H9 (cell line): Measurements from ENCODE around the gene AMBRA1. TPM values are rescaled to one million over a fixed set of nuclear protein-coding genes. Genes with fewer than 3 reads are reported as not detected.

Experiments
- DNase-seq: peaks from one replicate; pipeline ENCODE4 v3.0.0-alpha.2; 2017
- H2AFZ ChIP-seq: one replicate; pipeline ENCODE4 v1.6.1; 2013; ENCODE audit warnings: mild to moderate bottlenecking, low read length, control low read depth, moderate library complexity
- H2AK5ac ChIP-seq: 2 replicates; pipeline ENCODE4 v1.6.1; 2013; ENCODE audit warnings: low read length, control low read depth, mixed read lengths; ENCODE audit not compliant: insufficient read length
- H2BK120ac ChIP-seq: one replicate; pipeline ENCODE4 v1.6.1; 2013; ENCODE audit warnings: low read depth, mild to moderate bottlenecking, low read length, control low read depth, inconsistent platforms; ENCODE audit not compliant: poor library complexity, severe bottlenecking
- H2BK12ac ChIP-seq: 2 replicates; pipeline ENCODE4 v1.6.1; 2013; ENCODE audit warnings: low read length, control low read depth, mixed read lengths, low read depth; ENCODE audit not compliant: insufficient read length
- H2BK15ac ChIP-seq: 2 replicates; pipeline ENCODE4 v1.6.1; 2013; ENCODE audit warnings: low read depth, low read length, control low read depth
- H2BK20ac ChIP-seq: one replicate; pipeline ENCODE4 v1.6.1; 2013; ENCODE audit warnings: low read depth, mild to moderate bottlenecking, low read length, control low read depth, inconsistent platforms; ENCODE audit not compliant: poor library complexity, severe bottlenecking
- H2BK5ac ChIP-seq: 2 replicates; pipeline ENCODE4 v1.6.1; 2013; ENCODE audit warnings: low read length, control low read depth, mixed read lengths; ENCODE audit not compliant: insufficient read length
- H3K14ac ChIP-seq: 2 replicates; pipeline ENCODE4 v1.6.1; 2013; ENCODE audit warnings: low read length, control low read depth; ENCODE audit not compliant: insufficient read depth
- H3K18ac ChIP-seq: 2 replicates; pipeline ENCODE4 v1.6.1; 2013; ENCODE audit warnings: low read depth, mild to moderate bottlenecking, mixed read lengths, low read length, control low read depth; ENCODE audit not compliant: insufficient read length
- H3K23ac ChIP-seq: 2 replicates; pipeline ENCODE4 v1.6.1; 2013; ENCODE audit warnings: low read length, control low read depth, mixed read lengths, low read depth; ENCODE audit not compliant: insufficient read length
- H3K23me2 ChIP-seq: 2 replicates; pipeline ENCODE4 v1.6.1; 2013; ENCODE audit warnings: low read depth, mild to moderate bottlenecking, mixed read lengths, low read length, control low read depth; ENCODE audit not compliant: insufficient read length, poor library complexity, severe bottlenecking
- H3K27ac ChIP-seq: 2 replicates; pipeline ENCODE4 v1.5.1; 2013; ENCODE audit warnings: low read length, control low read depth, mixed read lengths, low read depth; ENCODE audit not compliant: insufficient read length
- H3K27me3 ChIP-seq: 2 replicates; pipeline ENCODE4 v1.6.1; 2013; ENCODE audit warnings: low read length, control low read depth, inconsistent platforms; ENCODE audit not compliant: insufficient read depth
- H3K4ac ChIP-seq: 2 replicates; pipeline ENCODE4 v1.6.1; 2013; ENCODE audit warnings: low read depth, mild to moderate bottlenecking, control low read depth, inconsistent platforms, low read length, moderate library complexity
- H3K4me1 ChIP-seq: 2 replicates; pipeline ENCODE4 v1.6.1; 2013; ENCODE audit warnings: low read length, control low read depth, inconsistent platforms; ENCODE audit not compliant: insufficient read depth
- H3K4me2 ChIP-seq: 2 replicates; pipeline ENCODE4 v1.6.1; 2013; ENCODE audit warnings: low read length, control low read depth, mixed read lengths; ENCODE audit not compliant: insufficient read length, insufficient read depth
- H3K56ac ChIP-seq: 2 replicates; pipeline ENCODE4 v1.6.1; 2013; ENCODE audit warnings: low read depth, mild to moderate bottlenecking, mixed read lengths, low read length, control low read depth; ENCODE audit not compliant: insufficient read length
- H3K79me1 ChIP-seq: 2 replicates; pipeline ENCODE4 v1.6.1; 2013; ENCODE audit warnings: low read depth, mild to moderate bottlenecking, moderate library complexity, low read length, control low read depth, inconsistent platforms; ENCODE audit not compliant: insufficient read depth, poor library complexity, severe bottlenecking
- H3K79me2 ChIP-seq: 2 replicates; pipeline ENCODE4 v1.6.1; 2013; ENCODE audit warnings: low read length, control low read depth, inconsistent platforms; ENCODE audit not compliant: insufficient read depth
- H3K9ac ChIP-seq: 2 replicates; pipeline ENCODE4 v1.6.1; 2013; ENCODE audit warnings: low read length, control low read depth, mixed read lengths; ENCODE audit not compliant: insufficient read length; ENCODE audit errors: extremely low read depth
- H3K9me3 ChIP-seq: one replicate; pipeline ENCODE4 v1.6.1; 2013; ENCODE audit warnings: low read depth, low read length, inconsistent platforms; ENCODE audit not compliant: control insufficient read depth
- H3T11ph ChIP-seq: one replicate; pipeline ENCODE4 v1.6.1; 2013; ENCODE audit warnings: mild to moderate bottlenecking, low read length, control low read depth, inconsistent platforms
- H4K20me1 ChIP-seq: one replicate; pipeline ENCODE4 v1.6.1; 2013; ENCODE audit not compliant: control insufficient read depth, insufficient read length, insufficient read depth
- H4K5ac ChIP-seq: 2 replicates; pipeline ENCODE4 v1.6.1; 2013; ENCODE audit warnings: low read depth, mild to moderate bottlenecking, mixed read lengths, low read length, control low read depth; ENCODE audit not compliant: insufficient read length
- H4K8ac ChIP-seq: replicated peaks from 2 replicates; pipeline ENCODE4 v1.6.1; 2013; ENCODE audit warnings: low read length, control low read depth, mixed read lengths, low read depth; ENCODE audit not compliant: insufficient read length
- H4K91ac ChIP-seq: 2 replicates; pipeline ENCODE4 v1.6.1; 2013; ENCODE audit warnings: low read depth, mild to moderate bottlenecking, moderate library complexity, mixed read lengths, low read length, control low read depth; ENCODE audit not compliant: insufficient read length
- H3K27ac Mint-ChIP-seq, 3 experiments: 2 replicates in 2 of 3; 3 replicates in 1 of 3; pipeline ENCODE4 v1.8.0; 2020 to 2021; ENCODE audit warnings: mixed read lengths in 3 of 3, mild to moderate bottlenecking in 1 of 3, moderate library complexity in 1 of 3
- H3K27me3 Mint-ChIP-seq: 2 replicates; pipeline ENCODE4 v1.8.0; 2021; ENCODE audit warnings: low read depth, mild to moderate bottlenecking, moderate library complexity, mixed read lengths
- H3K36me3 Mint-ChIP-seq, 3 experiments: 2 replicates in 2 of 3; 3 replicates in 1 of 3; pipeline ENCODE4 v1.8.0; 2020 to 2021; ENCODE audit warnings: low read depth in 3 of 3, mixed read lengths in 3 of 3; ENCODE audit not compliant: insufficient read depth in 1 of 3
- H3K4me1 Mint-ChIP-seq, 2 experiments: 2 replicates each; pipeline ENCODE4 v1.8.0; 2020; ENCODE audit warnings: mixed read lengths in 2 of 2
- H3K4me3 Mint-ChIP-seq, 2 experiments: 2 replicates in 1 of 2; 3 replicates in 1 of 2; pipeline ENCODE4 v1.8.0; 2020 to 2021; ENCODE audit warnings: mild to moderate bottlenecking in 2 of 2, mixed read lengths in 2 of 2, moderate library complexity in 1 of 2
- H3K9me3 Mint-ChIP-seq, 2 experiments: 2 replicates in 1 of 2; 3 replicates in 1 of 2; pipeline ENCODE4 v1.8.0; 2020; ENCODE audit warnings: mild to moderate bottlenecking in 2 of 2, mixed read lengths in 2 of 2, moderate library complexity in 1 of 2
- WGBS: extraction: QIAGEN DNeasy Blood & Tissue Kit; methylation state at CpG from one replicate; pipeline ENCODE4 v1.1.7; 2013; ENCODE audit warnings: missing lambda C conversion rate, low lambda C conversion rate, mixed read lengths; ENCODE audit not compliant: insufficient read length; ENCODE audit errors: extremely low coverage; 5-methylcytosine and 5-hydroxymethylcytosine counted together
- total RNA-seq: library from RNA; stranded (reverse); gene quantifications from 2 replicates; pipeline ENCODE4 v1.2.1, GENCODE V29; 2021
- TF ChIP-seq, protein P1 (sequence below): fragments of 200-600 bp; sonication (generic); conservative IDR thresholded peaks from 3 replicates; pipeline ENCODE4 v1.8.0; 2021; ENCODE audit warnings: antibody characterized with exemption, mild to moderate bottlenecking

AMBRA1 gene
- total RNA-seq, 1 experiment from 2014 or later, result 37.5 TPM

GRCh38 chr11:46617972-46618314 is 24.1 kb upstream of the AMBRA1 start:
- no peak overlapping the region for H4K8ac ChIP-seq
- H3K4me1 Mint-ChIP-seq, result peaks cover 22 to 23% of the 10 kb centered on the region in 2 experiments
- no peak overlapping the region for H2BK20ac ChIP-seq
- H2AK5ac ChIP-seq, result no peak overlapping the region
- peaks cover 9 to 21% (median 18%) of the 10 kb centered on the region in 3 experiments; a peak in 6 of 7 replicates for H3K36me3 Mint-ChIP-seq
- no peaks in the 10 kb centered on the region for H3K9me3 Mint-ChIP-seq
- no peak overlapping the region for H2BK12ac ChIP-seq
- H3K27me3 ChIP-seq, result no peaks in the 10 kb centered on the region; the same call in 1 of the 2 replicates
- H2BK120ac ChIP-seq, result no peak overlapping the region
- no peak overlapping the region for H3K23ac ChIP-seq
- no peaks in the 10 kb centered on the region for H4K20me1 ChIP-seq
- H3K4me1 ChIP-seq, result no peaks in the 10 kb centered on the region
- peak overlapping the region; percentile 100 for H3K9ac ChIP-seq
- peaks cover 10% of the 10 kb centered on the region for H3K23me2 ChIP-seq
- H3K56ac ChIP-seq, result no peak overlapping the region
- TF ChIP-seq, protein P1, sequence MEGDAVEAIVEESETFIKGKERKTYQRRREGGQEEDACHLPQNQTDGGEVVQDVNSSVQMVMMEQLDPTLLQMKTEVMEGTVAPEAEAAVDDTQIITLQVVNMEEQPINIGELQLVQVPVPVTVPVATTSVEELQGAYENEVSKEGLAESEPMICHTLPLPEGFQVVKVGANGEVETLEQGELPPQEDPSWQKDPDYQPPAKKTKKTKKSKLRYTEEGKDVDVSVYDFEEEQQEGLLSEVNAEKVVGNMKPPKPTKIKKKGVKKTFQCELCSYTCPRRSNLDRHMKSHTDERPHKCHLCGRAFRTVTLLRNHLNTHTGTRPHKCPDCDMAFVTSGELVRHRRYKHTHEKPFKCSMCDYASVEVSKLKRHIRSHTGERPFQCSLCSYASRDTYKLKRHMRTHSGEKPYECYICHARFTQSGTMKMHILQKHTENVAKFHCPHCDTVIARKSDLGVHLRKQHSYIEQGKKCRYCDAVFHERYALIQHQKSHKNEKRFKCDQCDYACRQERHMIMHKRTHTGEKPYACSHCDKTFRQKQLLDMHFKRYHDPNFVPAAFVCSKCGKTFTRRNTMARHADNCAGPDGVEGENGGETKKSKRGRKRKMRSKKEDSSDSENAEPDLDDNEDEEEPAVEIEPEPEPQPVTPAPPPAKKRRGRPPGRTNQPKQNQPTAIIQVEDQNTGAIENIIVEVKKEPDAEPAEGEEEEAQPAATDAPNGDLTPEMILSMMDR, result no peak
- peak overlapping the region; percentile 81 for H3K27ac ChIP-seq
- peak overlapping the region; percentile 79; the same call in 1 of the 2 replicates for H3K4ac ChIP-seq
- peak overlapping the region; percentile 87 for H4K91ac ChIP-seq
- H2AFZ ChIP-seq, result no peak overlapping the region
- no CpG with 5 or more reads among the region's 9 CpGs for WGBS
- H3K4me3 Mint-ChIP-seq, result peak overlapping the region; percentile 90 to 92
- H4K5ac ChIP-seq, result no peak overlapping the region
- peak overlapping the region; percentile 98 for H3K18ac ChIP-seq
- peaks cover 7% of the 10 kb centered on the region; the same call in 1 of the 2 replicates for H3K79me2 ChIP-seq
- no peaks in the 10 kb centered on the region for H3K9me3 ChIP-seq
- DNase-seq, result no peak
- H3K27ac Mint-ChIP-seq, result peak overlapping the region; percentile 100
- no peaks in the 10 kb centered on the region for H3K79me1 ChIP-seq
- no peaks in the 10 kb centered on the region for H3K27me3 Mint-ChIP-seq
- H3K4me2 ChIP-seq, result peak overlapping the region; percentile 86
- H3T11ph ChIP-seq, result no peak overlapping the region
- no peak overlapping the region for H2BK15ac ChIP-seq
- peak overlapping the region; percentile 100; the same call in 1 of the 2 replicates for H3K14ac ChIP-seq
- no peak overlapping the region for H2BK5ac ChIP-seq
